Activated CD4-positive, alpha-beta T cell treated with anti-CD3 and anti-CD28 coated beads for 36 hours (primary cell): ENCODE results near the gene ADK. TPM values are rescaled to one million over a fixed set of nuclear protein-coding genes. Genes with fewer than 3 reads are reported as not detected.

Experiments used
- ATAC-seq: fragments of 200-7000 bp; cut with Tn5 transposase; one replicate; pipeline ENCODE4 v1.10.0; 2021; ENCODE audit warnings: mild to moderate bottlenecking, moderate library complexity
- CTCF ChIA-PET: fragments of 350-600 bp; sonication (Branson Sonifier 250); formaldehyde crosslinking; loops from one replicate; lab custom pipeline; 2021; ENCODE audit warnings: antibody characterized with exemption; lab: Charles Lee
- POLR2A ChIA-PET: fragments of 350-600 bp; sonication (Branson Sonifier 250); formaldehyde crosslinking; loops from one replicate; lab custom pipeline; 2021; ENCODE audit warnings: antibody characterized with exemption, inconsistent platforms; lab: Charles Lee
- DNase-seq: peaks from one replicate; pipeline ENCODE4 v3.0.0-alpha.2; 2020
- H3K27ac Mint-ChIP-seq: one replicate; pipeline ENCODE4 v1.8.0; 2021; ENCODE audit warnings: mixed read lengths
- H3K27me3 Mint-ChIP-seq: one replicate; pipeline ENCODE4 v1.8.0; 2021; ENCODE audit warnings: mixed read lengths
- H3K36me3 Mint-ChIP-seq: one replicate; pipeline ENCODE4 v1.8.0; 2021; ENCODE audit warnings: low read depth, mixed read lengths
- H3K4me1 Mint-ChIP-seq: one replicate; pipeline ENCODE4 v1.8.0; 2021; ENCODE audit warnings: mixed read lengths
- H3K4me3 Mint-ChIP-seq: one replicate; pipeline ENCODE4 v1.8.0; 2021; ENCODE audit warnings: mild to moderate bottlenecking, moderate library complexity, mixed read lengths
- H3K9me3 Mint-ChIP-seq: one replicate; pipeline ENCODE4 v1.8.0; 2021; ENCODE audit warnings: low read depth, mixed read lengths
- intact Hi-C, 2 experiments: fragments of 100-400 bp; cut with DNase I in 1 of 2; cut with micrococcal nuclease in 1 of 2; formaldehyde crosslinking; loops; one replicate each; pipeline versions ENCODE4 v1.14.2 to v1.15.1; 2022 to 2024; cut with DNase I, micrococcal nuclease
- total RNA-seq, 2 experiments: library from RNA; stranded (reverse); gene quantifications; one replicate each; pipeline ENCODE4 v1.2.3, GENCODE V29; 2021

Gene ADK
- 10 to 100 TPM; 53.7 to 55.0 TPM for total RNA-seq

- ChIA-PET CTCF (interaction anchor here (0.6 to 1.8 kb wide), 5 partner anchors 16 to 1085 kb away, joined by 3 to 8 read pairs (median 4); no protein-coding TSS in a partner anchor), POLR2A (interaction anchor here (0.5 to 3.8 kb wide), 6 partner anchors 18 to 969 kb away, joined by 3 to 19 read pairs (median 4); no protein-coding TSS in a partner anchor)
- no peaks in the 10 kb centered on the region for H3K27me3 Mint-ChIP-seq
- peaks cover 45% of the 10 kb centered on the region for H3K4me1 Mint-ChIP-seq
- peak within 1 kb of the TSS; percentile 85 for H3K27ac Mint-ChIP-seq
- DNase-seq, result peak; percentile 100
- ATAC-seq, result peak; percentile 97
- intact Hi-C loops, result loop anchor here (1.0 to 10.0 kb wide), 16 partner anchors 25 to 1083 kb away; partner anchors contain the start of genes SAMD8 (in 2 of the 2), KAT6B (in 1 of the 2), NDST2 (in 1 of the 2) and SEC24C (in 1 of the 2)
- no peak within 1 kb of the TSS for H3K4me3 Mint-ChIP-seq
- H3K36me3 Mint-ChIP-seq, result peaks cover 14% of the 10 kb centered on the region
- H3K9me3 Mint-ChIP-seq, result no peaks in the 10 kb centered on the region
These were observed at the start of gene ADK for GRCh38 chr10:74150990-74151878. TSS of gene ADK (plus strand) at chr10:74151221. CDS start at chr10:74151279, 58 bp downstream.

GRCh38 chr10:74103560-74104258 is 47.3 kb upstream of the ADK start:
- Mint-ChIP-seq H3K27ac (peak overlapping the region; percentile 34), H3K36me3 (peaks cover 33% of the 10 kb centered on the region), H3K4me1 (no peaks in the 10 kb centered on the region), H3K27me3 (no peaks in the 10 kb centered on the region), H3K4me3 (no peak overlapping the region), H3K9me3 (no peaks in the 10 kb centered on the region)
- no peak for DNase-seq
- ATAC-seq, result peak; percentile 42
- intact Hi-C loops, result loop anchor here (1.0 kb wide), 1 partner anchor 217 kb away; no protein-coding TSS in a partner anchor
- ChIA-PET CTCF (interaction anchor here (0.8 to 1.7 kb wide), 7 partner anchors 8 to 218 kb away, joined by 3 to 5 read pairs (median 4); no protein-coding TSS in a partner anchor), POLR2A (no interaction called here)

GRCh38 chr10:74104480-74104879 is 46.5 kb upstream of the ADK start:
- ATAC-seq (no peak), DNase-seq (no peak)
- H3K4me1 Mint-ChIP-seq, result no peaks in the 10 kb centered on the region
- ChIA-PET CTCF (interaction anchor here (1.1 to 1.5 kb wide), 2 partner anchors 13 to 218 kb away, joined by 4 to 5 read pairs; no protein-coding TSS in a partner anchor), POLR2A (no interaction called here)
- no peaks in the 10 kb centered on the region for H3K9me3 Mint-ChIP-seq
- H3K4me3 Mint-ChIP-seq, result no peak overlapping the region
- no peaks in the 10 kb centered on the region for H3K27me3 Mint-ChIP-seq
- H3K36me3 Mint-ChIP-seq, result peaks cover 35% of the 10 kb centered on the region
- intact Hi-C loops, result no loop called here
- H3K27ac Mint-ChIP-seq, result no peak overlapping the region

GRCh38 chr10:74104996-74105395 is 46.0 kb upstream of the ADK start:
- Mint-ChIP-seq H3K9me3 (no peaks in the 10 kb centered on the region), H3K36me3 (peaks cover 39% of the 10 kb centered on the region), H3K27me3 (no peaks in the 10 kb centered on the region), H3K27ac (no peak overlapping the region), H3K4me3 (no peak overlapping the region), H3K4me1 (no peaks in the 10 kb centered on the region)
- intact Hi-C loops, result no loop called here
- DNase-seq (no peak), ATAC-seq (no peak)
- CTCF ChIA-PET, result interaction anchor here (1.1 to 1.5 kb wide), 2 partner anchors 13 to 219 kb away, joined by 4 to 5 read pairs; no protein-coding TSS in a partner anchor
- POLR2A ChIA-PET, result no interaction called here

- Mint-ChIP-seq H3K9me3 (no peaks in the 10 kb centered on the region), H3K4me1 (no peaks in the 10 kb centered on the region), H3K36me3 (peaks cover 43% of the 10 kb centered on the region), H3K4me3 (no peak overlapping the region), H3K27ac (peak overlapping the region; percentile 58), H3K27me3 (no peaks in the 10 kb centered on the region)
- DNase-seq (no peak), ATAC-seq (no peak)
- ChIA-PET CTCF (no interaction called here), POLR2A (no interaction called here)
- intact Hi-C loops, result no loop called here
These were observed 43.6 kb upstream of the ADK start for GRCh38 chr10:74107391-74107790.

GRCh38 chr10:74109452-74109851 is 41.6 kb upstream of the ADK start:
- peaks cover 46% of the 10 kb centered on the region for H3K36me3 Mint-ChIP-seq
- ATAC-seq (no peak), DNase-seq (no peak)
- H3K27me3 Mint-ChIP-seq, result no peaks in the 10 kb centered on the region
- intact Hi-C loops, result no loop called here
- POLR2A ChIA-PET, result interaction anchor here (0.5 to 0.6 kb wide), 2 partner anchors 156 to 1007 kb away, joined by 3 to 4 read pairs; no protein-coding TSS in a partner anchor
- H3K4me1 Mint-ChIP-seq, result no peaks in the 10 kb centered on the region
- H3K4me3 Mint-ChIP-seq, result no peak overlapping the region
- peak overlapping the region; percentile 44 for H3K27ac Mint-ChIP-seq
- no peaks in the 10 kb centered on the region for H3K9me3 Mint-ChIP-seq
- CTCF ChIA-PET, result interaction anchor here (0.8 to 1.7 kb wide), 6 partner anchors 14 to 88 kb away, joined by 3 to 9 read pairs (median 3); no protein-coding TSS in a partner anchor

GRCh38 chr10:74110120-74110519 is 40.9 kb upstream of the ADK start:
- H3K4me1 Mint-ChIP-seq, result no peaks in the 10 kb centered on the region
- no peaks in the 10 kb centered on the region for H3K27me3 Mint-ChIP-seq
- ChIA-PET CTCF (interaction anchor here (0.6 to 1.7 kb wide), 5 partner anchors 18 to 1186 kb away, joined by 3 to 6 read pairs (median 3); no protein-coding TSS in a partner anchor), POLR2A (no interaction called here)
- ATAC-seq (no peak), DNase-seq (no peak)
- no peak overlapping the region for H3K27ac Mint-ChIP-seq
- H3K36me3 Mint-ChIP-seq, result peaks cover 44% of the 10 kb centered on the region
- H3K4me3 Mint-ChIP-seq, result no peak overlapping the region
- H3K9me3 Mint-ChIP-seq, result no peaks in the 10 kb centered on the region
- intact Hi-C loops, result no loop called here

GRCh38 chr10:74111799-74112198 is 39.2 kb upstream of the ADK start:
- DNase-seq (no peak), ATAC-seq (no peak)
- H3K9me3 Mint-ChIP-seq, result no peaks in the 10 kb centered on the region
- ChIA-PET CTCF (interaction anchor here (1.6 kb wide), 1 partner anchor 9 kb away, joined by 3 read pairs; no protein-coding TSS in a partner anchor), POLR2A (no interaction called here)
- peaks cover 4% of the 10 kb centered on the region for H3K4me1 Mint-ChIP-seq
- no peak overlapping the region for H3K4me3 Mint-ChIP-seq
- no peak overlapping the region for H3K27ac Mint-ChIP-seq
- H3K27me3 Mint-ChIP-seq, result no peaks in the 10 kb centered on the region
- intact Hi-C loops, result no loop called here
- H3K36me3 Mint-ChIP-seq, result peaks cover 46% of the 10 kb centered on the region

GRCh38 chr10:74113546-74113945 is 37.5 kb upstream of the ADK start:
- no peak for ATAC-seq
- intact Hi-C loops, result no loop called here
- POLR2A ChIA-PET, result no interaction called here
- CTCF ChIA-PET, result no interaction called here
- Mint-ChIP-seq H3K27ac (no peak overlapping the region), H3K4me3 (no peak overlapping the region), H3K36me3 (peaks cover 43% of the 10 kb centered on the region), H3K27me3 (no peaks in the 10 kb centered on the region), H3K4me1 (peaks cover 10% of the 10 kb centered on the region), H3K9me3 (no peaks in the 10 kb centered on the region)
- no peak for DNase-seq

GRCh38 chr10:74114041-74114448 is 37.0 kb upstream of the ADK start:
- ATAC-seq, result no peak
- intact Hi-C loops, result no loop called here
- Mint-ChIP-seq H3K36me3 (peaks cover 45% of the 10 kb centered on the region), H3K9me3 (no peaks in the 10 kb centered on the region), H3K27ac (no peak overlapping the region), H3K4me3 (no peak overlapping the region), H3K4me1 (peaks cover 10% of the 10 kb centered on the region), H3K27me3 (no peaks in the 10 kb centered on the region)
- CTCF ChIA-PET, result interaction anchor here (0.6 to 1.5 kb wide), 2 partner anchors 11 to 23 kb away, joined by 3 to 4 read pairs; no protein-coding TSS in a partner anchor
- POLR2A ChIA-PET, result no interaction called here
- DNase-seq, result no peak

GRCh38 chr10:74117738-74118137 is 33.3 kb upstream of the ADK start:
- peaks cover 47% of the 10 kb centered on the region for H3K36me3 Mint-ChIP-seq
- ChIA-PET POLR2A (no interaction called here), CTCF (interaction anchor here (0.6 to 0.8 kb wide), 2 partner anchors 117 to 165 kb away, joined by 3 read pairs; no protein-coding TSS in a partner anchor)
- peak overlapping the region; percentile 65 for H3K27ac Mint-ChIP-seq
- no peak for ATAC-seq
- H3K27me3 Mint-ChIP-seq, result no peaks in the 10 kb centered on the region
- H3K4me3 Mint-ChIP-seq, result no peak overlapping the region
- H3K9me3 Mint-ChIP-seq, result no peaks in the 10 kb centered on the region
- no peak for DNase-seq
- H3K4me1 Mint-ChIP-seq, result peaks cover 10% of the 10 kb centered on the region
- intact Hi-C loops, result no loop called here
